LNCaP clone FGC (cell line): Measurements from ENCODE around the gene GRM8.

Experiments used
- DNase-seq: peaks from one replicate; pipeline ENCODE4 v3.0.0-alpha.2; 2011; ENCODE audit warnings: low read depth
- H3K4me3 ChIP-seq: 2 replicates; pipeline ENCODE4 v1.5.1; 2011; ENCODE audit warnings: mild to moderate bottlenecking, low read depth, low read length, control low read depth
- CTCF ChIP-seq: IDR thresholded peaks from 2 replicates; pipeline ENCODE4 v1.5.1; 2012; ENCODE audit warnings: mild to moderate bottlenecking; ENCODE audit not compliant: control insufficient read depth, insufficient read depth; ENCODE audit errors: extremely low read depth

The GRM8 gene

GRCh38 chr7:127047521-127047920 lies 205.2 kb downstream of the GRM8 start:
- TF ChIP-seq CTCF, result 0 out of 2 replicates have a peak, but pooled peaks have one; percentile 12
- H3K4me3 ChIP-seq, result no peak overlapping the region
- DNase-seq, result no peak

- H3K4me3 ChIP-seq, result no peak overlapping the region
- no peak for DNase-seq
- no peak for TF ChIP-seq CTCF
These were observed 210.9 kb downstream of the GRM8 start for GRCh38 chr7:127041689-127042452.

GRCh38 chr7:127040042-127040441 lies 212.7 kb downstream of the GRM8 start:
- no peak for TF ChIP-seq CTCF
- no peak overlapping the region for H3K4me3 ChIP-seq
- DNase-seq, result no peak

GRCh38 chr7:127039541-127039940 lies 213.2 kb downstream of the GRM8 start:
- no peak overlapping the region for H3K4me3 ChIP-seq
- DNase-seq, result no peak
- TF ChIP-seq CTCF, result no peak

- TF ChIP-seq CTCF, result no peak
- DNase-seq, result no peak
- H3K4me3 ChIP-seq, result no peak overlapping the region
These were observed 217.4 kb downstream of the GRM8 start for GRCh38 chr7:127035203-127035849.

GRCh38 chr7:127034186-127034806 lies 218.4 kb downstream of the GRM8 start:
- DNase-seq, result no peak

More at GRCh38 chr7:127034186-127034806, 218.4 kb downstream of the GRM8 start:
- no peak for TF ChIP-seq CTCF
- H3K4me3 ChIP-seq, result no peak overlapping the region
